GM23248 (cell line): ENCODE results near the gene PRR36. TPM values are rescaled to one million over a fixed set of nuclear protein-coding genes. Genes with fewer than 3 reads are reported as not detected.

ENCODE experiments used
- DNase-seq: peaks from one replicate; pipeline ENCODE4 v3.0.0-alpha.2; 2015
- H2AFZ ChIP-seq: fragments of 200-600 bp; sonication (generic); 2 replicates; pipeline ENCODE4 v1.6.1; 2016; ENCODE audit warnings: antibody characterized with exemption
- H3F3A ChIP-seq: fragments of 200-600 bp; sonication (generic); 2 replicates; pipeline ENCODE4 v1.6.1; 2016; ENCODE audit warnings: mild to moderate bottlenecking, antibody characterized with exemption, mixed run types; ENCODE audit not compliant: insufficient read depth
- H3K27ac ChIP-seq: fragments of 200-600 bp; sonication (generic); 2 replicates; pipeline ENCODE4 v1.5.1; 2016; ENCODE audit warnings: mild to moderate bottlenecking
- H3K27me3 ChIP-seq: fragments of 200-600 bp; sonication (generic); replicated peaks from 2 replicates; pipeline ENCODE4 v1.6.1; 2016; ENCODE audit warnings: mild to moderate bottlenecking; ENCODE audit not compliant: insufficient read depth
- H3K36me3 ChIP-seq: fragments of 200-600 bp; sonication (generic); 2 replicates; pipeline ENCODE4 v1.6.1; 2016; ENCODE audit warnings: low read depth, mild to moderate bottlenecking
- H3K4me1 ChIP-seq: fragments of 200-600 bp; sonication (generic); 2 replicates; pipeline ENCODE4 v1.6.1; 2016; ENCODE audit warnings: mild to moderate bottlenecking; ENCODE audit not compliant: insufficient read depth
- H3K4me2 ChIP-seq: fragments of 200-600 bp; sonication (generic); one replicate; pipeline ENCODE4 v1.6.1; 2016; ENCODE audit warnings: mild to moderate bottlenecking; ENCODE audit not compliant: unreplicated experiment
- H3K4me3 ChIP-seq: fragments of 200-600 bp; sonication (generic); 2 replicates; pipeline ENCODE4 v1.5.1; 2016; ENCODE audit warnings: mild to moderate bottlenecking
- H3K79me2 ChIP-seq: fragments of 200-600 bp; sonication (generic); 2 replicates; pipeline ENCODE4 v1.6.1; 2016; ENCODE audit warnings: mild to moderate bottlenecking; ENCODE audit not compliant: insufficient read depth
- H3K9ac ChIP-seq: fragments of 200-600 bp; sonication (generic); 2 replicates; pipeline ENCODE4 v1.6.1; 2016; ENCODE audit warnings: mild to moderate bottlenecking
- H3K9me2 ChIP-seq: fragments of 200-600 bp; sonication (generic); 2 replicates; pipeline ENCODE4 v1.6.1; 2016; ENCODE audit warnings: mixed run types, mild to moderate bottlenecking, moderate library complexity; ENCODE audit not compliant: insufficient read depth
- H3K9me3 ChIP-seq: fragments of 200-600 bp; sonication (generic); one replicate; pipeline ENCODE4 v1.6.1; 2017; ENCODE audit warnings: low read depth
- H4K20me1 ChIP-seq: fragments of 200-600 bp; sonication (generic); 2 replicates; pipeline ENCODE4 v1.6.0; 2016; ENCODE audit not compliant: insufficient read depth
- EZH2 ChIP-seq: fragments of 200-600 bp; sonication (generic); IDR thresholded peaks from 2 replicates; pipeline ENCODE4 v1.6.1; 2018; ENCODE audit warnings: antibody characterized with exemption, mild to moderate bottlenecking; ENCODE audit not compliant: insufficient read depth, poor library complexity, severe bottlenecking
- EZH2phosphoT487 ChIP-seq: fragments of 200-600 bp; sonication (generic); IDR thresholded peaks from 2 replicates; pipeline ENCODE4 v1.6.1; 2018; ENCODE audit warnings: antibody characterized with exemption, moderate library complexity, mild to moderate bottlenecking, low read depth; ENCODE audit not compliant: insufficient read depth
- WGBS, 2 experiments: methylation state at CpG; one replicate each; pipeline ENCODE4 v1.1.6; 2015 to 2017; ENCODE audit warnings: low lambda C conversion rate in 2 of 2, low coverage in 1 of 2; ENCODE audit errors: missing lambda C conversion rate in 2 of 2; 5-methylcytosine and 5-hydroxymethylcytosine counted together
- in situ Hi-C: fragments of 300-500 bp; cut with MboI; formaldehyde crosslinking; loops from 2 replicates; pipeline ENCODE4 v1.15.0; 2020
- polyA plus RNA-seq: library from polyadenylated mRNA; unstranded; fragments of >200 nt; fragmentation: Nextera tagmentation; extraction: Ambion mirVana; gene quantifications from 2 replicates; pipeline ENCODE4 v1.2.1, GENCODE V29; 2016
- total RNA-seq: library from RNA; depleted of rRNA; stranded (reverse); fragments of >200 nt; shearing (Covaris generic); gene quantifications from 2 replicates; pipeline ENCODE4 v1.2.3, GENCODE V29; 2014

PRR36 gene
- total and polyA plus RNA-seq, 2 experiments from 2014 or later = not detected

- Histone ChIP-seq H3K9ac (peak within 1 kb of the TSS; percentile 93), H3K4me3 (peak within 1 kb of the TSS; percentile 88), H3K4me1 (no peaks in the 10 kb centered on the region), H3K9me3 (no peaks in the 10 kb centered on the region), H3F3A (no peaks in the 10 kb centered on the region), H3K27ac (no peak within 1 kb of the TSS), H3K4me2 (peak within 1 kb of the TSS; percentile 93), H4K20me1 (no peaks in the 10 kb centered on the region), H2AFZ (peak within 1 kb of the TSS; percentile 88), H3K79me2 (no peaks in the 10 kb centered on the region), H3K36me3 (no peaks in the 10 kb centered on the region), H3K27me3 (no peaks in the 10 kb centered on the region), H3K9me2 (no peaks in the 10 kb centered on the region)
- DNase-seq = peak; percentile 88
- 4% methylated on average over 36 to 53 of the region's 53 CpGs for WGBS, 2 experiments
- TF ChIP-seq EZH2 = no peak
- in situ Hi-C loops = no loop called here
Observed at GRCh38 chr19:7888145-7888825, 14.1 kb upstream of the PRR36 start, which contains the start of gene LRRC8E. Gene LRRC8E, plus strand, starts transcription at chr19:7888510. Its CDS starts 7,094 bp downstream, at chr19:7895604.

GRCh38 chr19:7887408-7888144 is 13.4 kb upstream of the PRR36 start:
- Histone ChIP-seq H3F3A (no peaks in the 10 kb centered on the region), H3K36me3 (no peaks in the 10 kb centered on the region), H3K9me3 (no peaks in the 10 kb centered on the region), H3K4me2 (peak overlapping the region; percentile 93), H3K79me2 (no peaks in the 10 kb centered on the region), H3K27ac (no peak overlapping the region), H3K27me3 (no peaks in the 10 kb centered on the region), H3K9me2 (no peaks in the 10 kb centered on the region), H4K20me1 (no peaks in the 10 kb centered on the region), H3K4me1 (no peaks in the 10 kb centered on the region), H3K9ac (peak overlapping the region; percentile 93), H2AFZ (peak overlapping the region; percentile 88; the same call in 1 of the 2 replicates), H3K4me3 (peak overlapping the region; percentile 88; the same call in 1 of the 2 replicates)
- no peak for DNase-seq
- in situ Hi-C loops = no loop called here
- TF ChIP-seq EZH2phosphoT487 = no peak
- no peak for TF ChIP-seq EZH2
- WGBS, 2 experiments = 85 to 87% methylated on average over 14 to 16 of the region's 16 CpGs

GRCh38 chr19:7885818-7886217 is 11.6 kb upstream of the PRR36 start:
- in situ Hi-C loops = no loop called here
- Histone ChIP-seq H3K36me3 (no peaks in the 10 kb centered on the region), H3K4me1 (no peaks in the 10 kb centered on the region), H3K9me2 (no peaks in the 10 kb centered on the region), H2AFZ (no peak overlapping the region), H3K4me3 (no peak overlapping the region), H3K9me3 (no peaks in the 10 kb centered on the region), H3K79me2 (no peaks in the 10 kb centered on the region), H3K27ac (no peak overlapping the region), H3K4me2 (no peak overlapping the region), H3F3A (no peaks in the 10 kb centered on the region), H4K20me1 (no peaks in the 10 kb centered on the region), H3K27me3 (no peaks in the 10 kb centered on the region), H3K9ac (no peak overlapping the region)
- 88 to 92% methylated on average over 8 of the region's 8 CpGs for WGBS, 2 experiments
- no peak for TF ChIP-seq EZH2phosphoT487
- no peak for TF ChIP-seq EZH2
- DNase-seq = no peak

- no peak overlapping the region for H3K9ac ChIP-seq
- peak; percentile 54 for DNase-seq
- in situ Hi-C loops = no loop called here
Observed at GRCh38 chr19:7883796-7884570, 9.8 kb upstream of the PRR36 start.

More at GRCh38 chr19:7883796-7884570, 9.8 kb upstream of the PRR36 start:
- Histone ChIP-seq H3K27me3 (no peaks in the 10 kb centered on the region), H3K4me3 (no peak overlapping the region), H3K27ac (no peak overlapping the region), H3F3A (no peaks in the 10 kb centered on the region), H3K9me2 (no peaks in the 10 kb centered on the region), H3K4me2 (no peak overlapping the region), H3K79me2 (no peaks in the 10 kb centered on the region), H3K9me3 (no peaks in the 10 kb centered on the region), H3K36me3 (no peaks in the 10 kb centered on the region), H4K20me1 (no peaks in the 10 kb centered on the region), H2AFZ (no peak overlapping the region), H3K4me1 (no peaks in the 10 kb centered on the region)
- 71 to 72% methylated on average over 2 of the region's 2 CpGs for WGBS, 2 experiments
- TF ChIP-seq EZH2phosphoT487 (no peak), EZH2 (no peak)
